ENCODE data around the gene TMPRSS3.

TMPRSS3 gene

GRCh38 chr21:42347601-42348327 is 48.1 kb downstream of the TMPRSS3 start:
- DNase-seq: no peak

GRCh38 chr21:42346866-42347600 is 48.8 kb downstream of the TMPRSS3 start:
- no peak for DNase-seq

- no peak for DNase-seq
Measured at GRCh38 chr21:42346441-42346840, 49.4 kb downstream of the TMPRSS3 start.

- DNase-seq: no peak
Measured at GRCh38 chr21:42344631-42345030, 51.2 kb downstream of the TMPRSS3 start.

- no peak for DNase-seq
Measured at GRCh38 chr21:42343963-42344510, 51.8 kb downstream of the TMPRSS3 start.

GRCh38 chr21:42343556-42343955 is 52.3 kb downstream of the TMPRSS3 start:
- no peak for DNase-seq

GRCh38 chr21:42343101-42343500 is 52.8 kb downstream of the TMPRSS3 start:
- no peak for DNase-seq

GRCh38 chr21:42341776-42342542 is 53.9 kb downstream of the TMPRSS3 start:
- no peak for DNase-seq

- no peak for DNase-seq
Measured at GRCh38 chr21:42340187-42341050, 55.4 kb downstream of the TMPRSS3 start.

GRCh38 chr21:42338729-42339715 is 56.8 kb downstream of the TMPRSS3 start:
- no peak for DNase-seq

- peak; percentile 78 for DNase-seq
Measured at GRCh38 chr21:42337830-42338728, 57.8 kb downstream of the TMPRSS3 start.

- DNase-seq: no peak
Measured at GRCh38 chr21:42337276-42337675, 58.6 kb downstream of the TMPRSS3 start.

GRCh38 chr21:42336054-42336453 is 59.8 kb downstream of the TMPRSS3 start:
- no peak for DNase-seq

GRCh38 chr21:42332557-42333317 is 63.1 kb downstream of the TMPRSS3 start:
- no peak for DNase-seq

- DNase-seq: no peak
Measured at GRCh38 chr21:42331660-42332059, 64.2 kb downstream of the TMPRSS3 start.

GRCh38 chr21:42330380-42331371 is 65.2 kb downstream of the TMPRSS3 start:
- no peak for DNase-seq

GRCh38 chr21:42324896-42325295 is 71.0 kb downstream of the TMPRSS3 start:
- DNase-seq: no peak

All from OCI-M1 (cell line).